ENCODE data around the gene MORC2.

MORC2 gene

GRCh38 chr22:30884211-30885000 lies 84.2 kb downstream of the MORC2 start:
- DNase-seq: no peak

DNA sequence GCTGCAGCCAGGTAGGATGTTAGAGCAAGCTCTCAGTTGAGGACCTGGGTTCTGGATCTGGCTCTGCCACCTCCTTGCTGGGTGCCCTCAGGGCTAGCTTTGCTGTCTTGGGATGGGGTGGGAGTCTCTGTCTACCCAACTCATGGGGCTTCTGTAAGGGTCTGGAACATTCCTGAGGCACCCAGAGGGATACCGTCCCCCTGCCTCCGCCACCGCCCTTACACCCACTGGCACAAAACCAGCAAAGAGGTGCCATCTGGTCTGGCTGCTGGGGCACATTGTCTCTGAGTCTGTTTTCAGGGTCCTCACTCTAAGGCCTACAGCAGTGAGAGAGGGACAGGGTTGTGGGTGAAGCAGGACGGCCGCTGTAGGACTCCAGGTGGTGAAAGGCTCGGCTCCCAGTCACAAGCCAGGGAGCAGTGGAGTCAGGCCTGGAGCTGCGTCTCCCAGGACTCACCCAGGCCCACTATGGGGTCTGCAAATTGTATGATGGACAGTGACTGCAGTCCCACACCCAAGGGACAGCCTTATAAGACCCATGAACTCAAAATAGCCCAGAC lies 84.9 kb downstream of the MORC2 start:
- DNase-seq: no peak

DNA sequence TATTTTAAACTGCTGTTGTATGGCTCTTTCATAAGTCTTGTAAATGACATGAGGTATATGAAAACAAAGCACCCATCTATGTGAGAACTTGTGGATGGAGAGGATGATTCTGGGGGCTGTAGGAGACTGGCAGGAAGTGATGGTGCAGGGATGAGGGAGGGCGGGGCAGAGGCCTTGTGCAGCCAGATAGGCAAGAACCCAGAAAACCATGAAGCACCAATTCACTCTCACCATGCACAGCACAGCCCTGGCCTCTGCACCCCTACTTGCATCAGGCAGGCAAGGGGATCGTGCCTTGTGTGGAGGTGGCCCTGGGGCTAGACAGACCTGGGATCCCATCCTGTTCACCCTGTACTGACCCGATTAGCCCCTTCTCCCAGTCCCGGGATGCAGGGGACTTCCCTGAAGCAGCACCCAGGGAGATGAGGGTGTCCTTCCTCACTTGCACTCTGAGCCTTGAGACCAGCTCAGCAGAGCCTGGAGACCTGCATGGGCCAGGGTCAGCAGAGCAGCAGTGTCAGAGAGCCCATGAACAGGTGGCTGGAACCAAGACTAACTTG lies 85.5 kb downstream of the MORC2 start:
- no peak for DNase-seq

GRCh38 chr22:30882184-30882717 lies 86.3 kb downstream of the MORC2 start:
- DNase-seq: no peak

- DNase-seq: no peak
Measured at GRCh38 chr22:30881361-30882183, 87.0 kb downstream of the MORC2 start.

- DNase-seq: no peak
Measured at GRCh38 chr22:30880847-30881246, 87.7 kb downstream of the MORC2 start.

- no peak for DNase-seq
Measured at GRCh38 chr22:30880181-30880601, 88.4 kb downstream of the MORC2 start.

GRCh38 chr22:30879415-30879797 lies 89.2 kb downstream of the MORC2 start:
- no peak for DNase-seq

GRCh38 chr22:30878516-30879414 lies 89.8 kb downstream of the MORC2 start:
- DNase-seq: no peak

DNA sequence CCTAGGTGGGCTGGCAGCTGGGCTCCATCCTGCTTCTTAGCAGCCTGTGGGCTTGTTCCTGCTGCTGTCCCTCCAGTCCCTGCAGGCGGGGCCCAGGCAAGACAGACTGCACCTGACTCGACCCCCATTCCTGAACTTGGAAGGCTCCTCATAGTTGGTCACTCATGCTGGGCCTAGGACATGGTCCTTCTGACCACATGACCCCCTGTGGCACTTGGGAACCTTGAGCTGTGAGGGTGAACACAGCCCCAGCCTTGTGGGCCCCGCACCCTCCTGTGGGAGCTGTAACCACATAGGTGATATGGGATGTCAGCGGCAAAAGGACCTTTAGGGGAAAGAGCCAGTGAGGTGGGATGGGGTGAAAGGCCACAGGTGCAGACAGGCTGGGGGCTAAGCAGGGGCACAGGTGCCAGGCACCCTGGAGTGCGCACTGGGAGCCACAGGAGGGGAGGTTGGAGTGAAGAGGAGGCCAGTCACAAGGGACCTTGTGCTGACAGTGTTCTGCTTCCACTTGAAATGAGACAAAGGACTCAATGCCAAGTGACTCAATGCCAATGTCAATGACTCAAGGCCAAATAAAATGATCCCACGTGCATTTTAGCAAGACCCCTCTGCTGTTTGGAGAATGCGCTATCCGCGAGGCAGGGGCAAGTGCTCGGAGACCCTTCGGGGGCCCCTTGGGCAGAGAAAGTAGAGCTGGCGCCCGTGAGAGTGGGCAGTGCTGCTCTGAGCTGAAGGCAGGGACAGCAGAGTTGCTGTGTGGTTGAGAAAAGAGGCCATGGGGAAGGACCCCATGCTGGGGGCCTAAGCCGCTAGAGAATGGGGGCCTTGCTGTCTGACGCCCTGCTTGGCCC lies 90.7 kb downstream of the MORC2 start:
- DNase-seq: no peak

DNA sequence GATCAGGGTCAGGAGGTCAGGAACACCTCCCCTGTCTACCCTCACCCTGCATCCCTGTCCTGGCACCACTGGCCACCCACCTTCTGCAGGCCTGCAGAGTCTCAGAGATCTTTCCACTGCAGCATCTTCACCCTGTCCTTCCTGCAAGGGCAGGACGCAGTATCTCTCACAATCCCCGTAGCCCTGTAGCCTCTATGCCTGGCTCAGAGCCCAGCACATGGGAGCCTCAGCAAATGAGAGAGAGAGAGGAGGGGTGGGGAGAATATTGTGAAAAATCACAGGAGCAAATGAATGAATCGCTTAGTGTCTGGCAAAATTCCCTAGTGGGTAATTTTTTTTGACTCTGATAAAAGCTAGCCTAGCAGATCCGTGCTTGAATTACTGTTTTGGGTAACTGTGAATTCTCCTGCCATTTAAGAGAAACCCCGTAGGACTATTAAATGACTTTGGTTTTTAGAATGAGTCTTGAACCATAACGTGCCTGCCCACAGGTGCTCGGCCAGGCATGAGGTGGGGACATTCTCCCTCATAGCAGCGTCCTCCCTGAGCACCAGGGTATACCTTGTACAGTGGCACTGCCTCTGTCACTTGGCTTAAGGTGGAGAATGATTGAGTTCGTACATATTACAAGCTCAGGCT lies 91.5 kb downstream of the MORC2 start:
- no peak for DNase-seq

DNA sequence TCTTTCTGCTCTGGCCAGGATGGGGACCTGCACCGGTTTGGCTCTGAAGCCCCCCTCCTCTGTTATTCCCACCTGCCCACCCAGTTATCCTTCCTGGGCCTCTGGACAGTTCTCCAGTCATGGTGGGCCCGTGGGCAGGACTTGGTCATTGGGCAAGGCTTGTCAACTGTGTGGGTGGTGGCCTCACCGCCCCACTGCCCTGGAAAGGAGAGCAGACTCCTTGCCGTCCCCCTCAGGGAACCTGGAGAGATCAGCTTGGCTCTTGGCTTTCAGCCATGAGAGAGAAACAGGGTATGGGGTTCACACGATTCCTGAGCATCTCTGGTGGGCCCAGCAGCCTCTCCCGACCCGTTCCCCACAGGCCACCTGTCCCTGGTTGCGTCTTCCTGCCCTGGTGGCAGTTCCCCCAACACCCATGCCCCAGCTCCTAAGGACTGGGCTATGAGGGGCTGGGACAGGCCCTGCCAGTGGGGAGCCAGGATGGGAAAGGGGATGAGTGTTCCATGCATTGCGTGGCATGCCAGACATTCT lies 92.3 kb downstream of the MORC2 start:
- DNase-seq: no peak

DNA sequence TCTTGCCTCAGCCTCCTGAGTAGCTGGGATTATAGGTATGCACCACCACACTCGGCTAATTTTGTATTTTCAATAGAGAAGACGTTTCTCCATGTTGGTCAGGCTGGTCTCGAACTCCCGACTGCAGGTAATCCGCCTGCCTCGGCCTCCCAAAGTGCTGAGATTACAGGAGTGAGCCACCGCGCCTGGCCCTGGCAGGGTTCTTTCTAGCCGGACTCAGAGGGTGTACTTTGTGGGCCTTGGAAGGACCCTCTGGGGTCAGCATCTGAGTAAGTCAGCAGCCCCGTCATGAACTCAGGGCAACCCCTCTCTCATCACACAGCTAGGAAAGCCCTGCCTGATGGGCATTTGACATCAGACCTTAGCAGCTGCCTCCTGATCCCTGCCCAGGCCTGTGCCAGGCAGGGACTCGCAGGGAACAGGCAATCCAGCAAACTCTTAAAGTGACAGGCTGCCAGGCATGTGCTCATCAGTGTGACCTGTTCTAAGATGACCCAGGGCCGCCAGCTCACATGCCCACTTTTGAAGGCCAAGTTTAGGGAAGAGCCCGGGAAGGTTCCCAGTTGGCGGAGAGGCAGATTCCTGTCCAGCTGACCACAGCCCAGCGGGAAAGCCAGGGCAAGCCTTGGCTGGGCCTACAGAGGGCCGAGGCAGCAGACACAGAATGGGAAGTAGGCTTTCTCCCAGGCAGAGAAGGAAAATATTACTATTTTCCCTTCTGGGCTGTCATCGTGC lies 92.9 kb downstream of the MORC2 start:
- DNase-seq: no peak
